ENCODE data around the gene FAF2. TPM values are rescaled to one million over a fixed set of nuclear protein-coding genes. Genes with fewer than 3 reads are reported as not detected.

The FAF2 gene
- total RNA-seq, 2 donors from 2014 or later, result 23.0 to 31.2 TPM

DNA sequence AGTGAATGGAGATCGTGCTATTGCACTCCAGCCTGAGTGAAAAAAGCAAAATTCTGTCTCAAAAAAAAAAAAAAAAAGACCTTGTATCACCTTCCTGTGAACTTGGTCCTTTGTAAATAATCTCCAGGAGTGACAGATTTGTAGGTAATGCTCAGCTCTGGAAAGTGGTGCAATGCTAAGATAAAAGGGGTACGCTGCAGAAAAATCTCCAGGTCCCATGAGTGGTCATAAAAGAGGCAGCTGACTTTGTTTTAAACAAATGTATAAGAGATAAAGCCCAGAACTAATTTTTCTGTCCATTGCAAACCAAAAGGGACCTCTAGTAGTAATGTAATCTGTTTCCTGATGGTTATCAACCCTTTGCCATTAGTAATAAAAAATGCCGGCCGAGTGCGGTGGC is 55.3 kb downstream of the FAF2 start:
- no peak overlapping the region for H3K27ac ChIP-seq
- H3K4me1 ChIP-seq (ENCODE audit: control insufficient read depth in 1 of 2, low read depth in 2 of 2), result no peaks in the 10 kb centered on the region
- H3K4me3 ChIP-seq, result no peak overlapping the region
- ATAC-seq (ENCODE audit: insufficient number of reproducible peaks, low FRiP score, low read depth) (no peak), DNase-seq (ENCODE audit: low spot score) (no peak)
- no peaks in the 10 kb centered on the region for H3K27me3 ChIP-seq (replicated peaks; ENCODE audit: insufficient read depth)
- TF ChIP-seq, protein P1, sequence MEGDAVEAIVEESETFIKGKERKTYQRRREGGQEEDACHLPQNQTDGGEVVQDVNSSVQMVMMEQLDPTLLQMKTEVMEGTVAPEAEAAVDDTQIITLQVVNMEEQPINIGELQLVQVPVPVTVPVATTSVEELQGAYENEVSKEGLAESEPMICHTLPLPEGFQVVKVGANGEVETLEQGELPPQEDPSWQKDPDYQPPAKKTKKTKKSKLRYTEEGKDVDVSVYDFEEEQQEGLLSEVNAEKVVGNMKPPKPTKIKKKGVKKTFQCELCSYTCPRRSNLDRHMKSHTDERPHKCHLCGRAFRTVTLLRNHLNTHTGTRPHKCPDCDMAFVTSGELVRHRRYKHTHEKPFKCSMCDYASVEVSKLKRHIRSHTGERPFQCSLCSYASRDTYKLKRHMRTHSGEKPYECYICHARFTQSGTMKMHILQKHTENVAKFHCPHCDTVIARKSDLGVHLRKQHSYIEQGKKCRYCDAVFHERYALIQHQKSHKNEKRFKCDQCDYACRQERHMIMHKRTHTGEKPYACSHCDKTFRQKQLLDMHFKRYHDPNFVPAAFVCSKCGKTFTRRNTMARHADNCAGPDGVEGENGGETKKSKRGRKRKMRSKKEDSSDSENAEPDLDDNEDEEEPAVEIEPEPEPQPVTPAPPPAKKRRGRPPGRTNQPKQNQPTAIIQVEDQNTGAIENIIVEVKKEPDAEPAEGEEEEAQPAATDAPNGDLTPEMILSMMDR (IDR thresholded peaks at IDR 0.05), result no peak
- H3K36me3 ChIP-seq, result peaks cover 58% of the 10 kb centered on the region
- H3K9me3 ChIP-seq, result no peaks in the 10 kb centered on the region

DNA sequence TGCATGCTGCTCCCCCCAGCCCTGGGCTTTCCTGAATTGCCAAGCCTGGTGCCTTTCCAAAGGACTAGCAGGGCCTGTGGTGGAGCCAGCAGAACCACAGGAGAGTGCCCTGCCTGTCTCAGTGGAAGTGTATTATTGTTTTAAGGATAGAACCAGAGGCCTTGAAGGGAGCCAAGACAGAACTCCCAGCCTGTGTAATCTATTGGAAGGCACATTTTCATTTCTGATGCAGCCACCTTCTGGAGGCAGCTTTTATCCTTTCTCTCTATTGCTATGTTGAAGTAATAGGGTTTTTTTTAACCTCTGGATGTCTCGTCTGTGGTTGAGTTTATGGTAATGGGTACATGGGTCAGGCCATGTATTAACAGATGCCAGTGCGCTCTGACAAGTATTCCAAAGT is 59.7 kb downstream of the FAF2 start:
- TF ChIP-seq, protein P1 (IDR thresholded peaks at IDR 0.05), result no peak

DNA sequence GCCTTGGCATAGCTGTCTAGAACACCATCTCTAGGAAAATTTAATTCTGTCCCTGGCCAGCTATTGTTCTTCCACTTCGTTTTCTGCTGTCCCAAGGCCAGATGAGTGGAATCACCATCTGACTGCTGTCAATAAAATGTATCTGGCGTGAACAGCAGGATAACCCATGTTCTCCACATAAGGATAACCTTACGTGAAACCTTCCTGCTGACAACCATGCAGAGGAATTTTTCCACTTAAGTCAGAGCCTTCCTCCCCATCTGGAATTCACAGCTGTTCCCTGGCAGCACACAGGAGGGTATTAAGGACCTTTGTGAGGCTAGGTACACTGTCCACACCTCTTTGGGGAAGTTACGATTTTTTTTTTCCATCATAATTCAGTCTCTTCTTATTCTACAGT is 60.4 kb downstream of the FAF2 start:
- no peaks in the 10 kb centered on the region for H3K27me3 ChIP-seq (replicated peaks; ENCODE audit: insufficient read depth)
- no peak overlapping the region for H3K27ac ChIP-seq
- H3K4me3 ChIP-seq, result no peak overlapping the region
- ATAC-seq (ENCODE audit: insufficient number of reproducible peaks, low FRiP score, low read depth) (no peak), DNase-seq (ENCODE audit: low spot score) (no peak)
- peaks cover 36% of the 10 kb centered on the region for H3K36me3 ChIP-seq
- no peaks in the 10 kb centered on the region for H3K4me1 ChIP-seq (ENCODE audit: control insufficient read depth in 1 of 2, low read depth in 2 of 2)
- TF ChIP-seq, protein P1 (IDR thresholded peaks at IDR 0.05), result no peak
- H3K9me3 ChIP-seq, result no peaks in the 10 kb centered on the region

More for the DNA sequence above, 59.7 kb downstream of the FAF2 start:
- Histone ChIP-seq H3K4me1 (ENCODE audit: control insufficient read depth in 1 of 2, low read depth in 2 of 2) (no peaks in the 10 kb centered on the region), H3K27ac (no peak overlapping the region), H3K27me3 (replicated peaks; ENCODE audit: insufficient read depth) (no peaks in the 10 kb centered on the region), H3K4me3 (no peak overlapping the region), H3K9me3 (no peaks in the 10 kb centered on the region), H3K36me3 (peaks cover 36% of the 10 kb centered on the region)
- DNase-seq (ENCODE audit: low spot score) (no peak), ATAC-seq (ENCODE audit: insufficient number of reproducible peaks, low FRiP score, low read depth) (no peak)

DNA sequence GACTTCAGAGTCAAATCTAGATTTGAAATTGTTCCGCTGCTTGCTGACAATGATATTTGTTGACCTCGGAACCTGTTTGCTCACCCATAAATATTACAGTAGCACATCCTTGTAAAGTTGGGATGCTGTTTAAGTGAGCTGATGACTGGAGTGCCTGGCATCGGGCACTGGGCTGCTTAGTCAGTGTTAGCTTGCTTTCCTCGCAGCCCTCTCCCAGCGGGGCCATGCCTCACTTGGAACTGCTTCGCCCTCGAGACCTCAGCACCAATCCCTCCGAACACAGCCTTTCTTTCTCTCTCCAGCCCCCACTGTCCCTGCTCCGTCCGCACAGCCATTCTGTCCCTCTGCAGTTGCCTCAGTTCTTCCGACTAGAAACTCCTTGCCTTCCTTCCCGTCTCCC is 65.6 kb downstream of the FAF2 start:
- Histone ChIP-seq H3K27ac (no peak overlapping the region), H3K9me3 (no peaks in the 10 kb centered on the region), H3K4me1 (ENCODE audit: control insufficient read depth in 1 of 2, low read depth in 2 of 2) (no peaks in the 10 kb centered on the region), H3K27me3 (replicated peaks; ENCODE audit: insufficient read depth) (no peaks in the 10 kb centered on the region), H3K36me3 (peaks cover 13% of the 10 kb centered on the region), H3K4me3 (no peak overlapping the region)
- DNase-seq (ENCODE audit: low spot score), result no peak
- TF ChIP-seq, protein P1 (IDR thresholded peaks at IDR 0.05), result no peak
- ATAC-seq (ENCODE audit: insufficient number of reproducible peaks, low FRiP score, low read depth), result no peak

DNA sequence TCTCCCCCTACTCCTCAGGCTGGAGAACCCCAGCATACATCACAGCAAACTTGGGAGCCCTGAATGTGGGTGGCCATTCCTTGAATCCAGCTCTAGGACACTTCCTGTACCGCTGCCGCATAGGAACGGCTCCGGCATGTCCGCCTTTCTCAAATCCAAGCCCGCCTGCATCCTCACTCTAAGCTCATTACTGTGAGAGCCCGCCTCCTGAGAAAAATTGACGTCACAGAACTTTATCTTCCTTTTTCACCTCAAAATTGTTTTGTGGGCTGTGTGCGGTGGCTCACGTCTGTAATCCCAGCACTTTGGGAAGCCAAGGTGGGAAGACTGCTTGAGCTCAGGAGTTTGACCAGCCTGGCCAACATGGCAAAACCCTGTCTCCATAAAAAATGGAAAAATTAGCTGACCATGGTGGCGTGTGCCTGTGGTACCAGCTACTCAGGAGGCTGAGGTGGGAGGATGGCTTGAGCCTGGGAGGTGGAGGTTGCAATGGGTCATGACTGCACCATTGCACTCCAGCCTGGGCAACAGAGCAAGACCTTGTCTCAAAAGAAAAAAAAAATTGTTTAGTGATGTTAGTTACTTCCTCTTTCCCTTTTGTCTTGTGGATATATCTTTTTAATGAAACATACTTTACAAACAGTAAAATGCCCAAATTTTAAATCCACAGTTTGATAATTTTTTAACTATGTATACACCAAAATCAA is 66.2 kb downstream of the FAF2 start:
- Histone ChIP-seq H3K27me3 (replicated peaks; ENCODE audit: insufficient read depth) (no peaks in the 10 kb centered on the region), H3K9me3 (no peaks in the 10 kb centered on the region), H3K4me1 (ENCODE audit: control insufficient read depth in 1 of 2, low read depth in 2 of 2) (no peaks in the 10 kb centered on the region), H3K36me3 (peaks cover 9% of the 10 kb centered on the region), H3K4me3 (no peak overlapping the region), H3K27ac (no peak overlapping the region)
- DNase-seq (ENCODE audit: low spot score) (no peak), ATAC-seq (ENCODE audit: insufficient number of reproducible peaks, low FRiP score, low read depth) (no peak)
- TF ChIP-seq, protein P1 (IDR thresholded peaks at IDR 0.05), result no peak
